ENCODE data around the gene PSMA7.

- TF ChIP-seq CTCF (IDR thresholded peaks at IDR 0.05) (no peak), POLR2A (IDR thresholded peaks at IDR 0.05) (no peak), POLR2AphosphoS5 (IDR thresholded peaks at IDR 0.05) (no peak)
Observed at GRCh38 chr20:62104234-62104789, 38.9 kb downstream of the PSMA7 start.

Measured in transverse colon (tissue), 4 donors.